ACC112 (cell line): ENCODE data around the gene ECHS1.
"Not testable (repeated sequence)": the region's sequence is repeated elsewhere in the genome, so short reads cannot be mapped to it uniquely, and the experiment has no call there.

ENCODE experiments used
- H2AFZ ChIP-seq: fragments of 200-600 bp; sonication (generic); one replicate; pipeline ENCODE4 v1.6.0; 2017; ENCODE audit warnings: antibody characterized with exemption, low read length; ENCODE audit not compliant: unreplicated experiment
- H3K27ac ChIP-seq: fragments of 200-600 bp; sonication (generic); 2 replicates; pipeline ENCODE4 v1.5.1; 2014; ENCODE audit warnings: low read depth, mild to moderate bottlenecking, antibody characterized with exemption, low read length, moderate library complexity
- H3K27me3 ChIP-seq: fragments of 200-600 bp; sonication (generic); 2 replicates; pipeline ENCODE4 v1.6.1; 2014; ENCODE audit warnings: mild to moderate bottlenecking, antibody characterized with exemption, low read length, moderate library complexity, mixed read lengths; ENCODE audit not compliant: insufficient read depth
- H3K36me3 ChIP-seq: fragments of 200-600 bp; sonication (generic); 2 replicates; pipeline ENCODE4 v1.6.1; 2016; ENCODE audit warnings: mild to moderate bottlenecking, antibody characterized with exemption, low read length, moderate library complexity, mixed read lengths; ENCODE audit not compliant: insufficient read depth
- H3K4me1 ChIP-seq: fragments of 200-600 bp; sonication (generic); one replicate; pipeline ENCODE4 v1.6.1; 2016; ENCODE audit warnings: low read length, mixed read lengths; ENCODE audit not compliant: insufficient read depth, unreplicated experiment, control insufficient read depth
- H3K4me3 ChIP-seq: fragments of 200-600 bp; sonication (generic); 2 replicates; pipeline ENCODE4 v1.5.1; 2014; ENCODE audit warnings: mild to moderate bottlenecking, low read depth, low read length
- H3K79me2 ChIP-seq: fragments of 200-600 bp; sonication (generic); one replicate; pipeline ENCODE4 v1.6.0; 2016; ENCODE audit warnings: low read length; ENCODE audit not compliant: control insufficient read depth, unreplicated experiment, insufficient read depth

ECHS1 gene

DNA sequence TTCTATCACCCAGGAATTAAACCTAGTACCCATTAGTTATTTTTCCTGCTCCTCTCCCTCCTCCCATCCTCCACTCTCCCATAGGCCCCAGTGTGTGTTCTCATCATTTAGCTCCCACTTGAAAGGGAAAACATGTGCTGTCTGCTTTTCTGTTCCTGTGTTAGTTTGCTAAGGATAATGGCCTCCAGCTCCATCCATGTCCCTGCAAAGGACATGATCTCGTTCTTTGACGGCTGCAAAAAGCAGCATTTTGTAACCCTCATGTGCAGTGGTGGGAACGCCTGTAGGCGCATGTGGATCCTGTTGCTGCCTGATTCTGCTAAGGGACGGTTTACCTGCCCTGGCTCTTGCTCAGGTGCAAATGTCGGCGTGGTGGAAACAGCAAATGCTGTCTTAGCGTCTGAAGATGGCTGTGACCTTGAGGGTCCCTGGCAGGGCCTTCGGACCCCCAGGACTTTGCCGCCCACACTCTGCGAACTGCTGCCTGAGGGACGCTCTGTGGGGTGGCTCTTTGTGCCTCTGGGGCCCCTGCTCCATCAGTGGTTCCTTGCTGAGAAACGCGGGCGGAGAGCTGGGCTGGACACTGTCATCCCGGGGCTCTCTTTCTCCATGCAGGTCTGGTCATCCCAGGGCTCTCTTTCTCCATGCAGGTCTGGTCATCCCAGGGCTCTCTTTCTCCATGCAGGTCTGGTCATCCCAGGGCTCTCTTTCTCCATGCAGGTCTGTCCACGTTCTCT is 15.2 kb upstream of the ECHS1 start:
- Histone ChIP-seq H3K27me3 (no peaks in the 10 kb centered on the region), H3K79me2 (no peaks in the 10 kb centered on the region), H3K36me3 (no peaks in the 10 kb centered on the region), H2AFZ (no peak overlapping the region), H3K4me1 (no peaks in the 10 kb centered on the region), H3K4me3 (no peak overlapping the region), H3K27ac (no peak overlapping the region)

DNA sequence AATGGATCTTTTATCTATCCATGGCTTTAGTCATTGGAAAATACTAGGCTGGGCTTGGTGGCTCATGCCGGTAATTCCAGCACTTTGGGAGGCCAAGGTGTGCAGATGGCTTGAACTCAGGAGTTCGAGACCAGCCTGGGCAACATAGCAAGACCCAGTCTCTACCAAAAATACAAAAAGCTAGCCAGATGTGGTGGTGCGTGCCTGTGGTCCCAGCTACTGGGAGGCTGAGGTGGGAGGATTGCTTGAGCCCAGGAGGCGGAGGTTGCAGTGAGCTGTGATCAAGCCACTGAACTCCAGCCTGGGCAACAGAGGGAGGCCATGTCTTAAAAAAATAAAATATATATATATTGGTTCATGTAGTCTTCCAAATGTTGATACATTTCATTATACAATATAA is 13.8 kb upstream of the ECHS1 start:
- H2AFZ ChIP-seq, H3K36me3 ChIP-seq, H3K4me3 ChIP-seq, H3K79me2 ChIP-seq, H3K27ac ChIP-seq, H3K27me3 ChIP-seq, H3K4me1 ChIP-seq: not testable (repeated sequence)

DNA sequence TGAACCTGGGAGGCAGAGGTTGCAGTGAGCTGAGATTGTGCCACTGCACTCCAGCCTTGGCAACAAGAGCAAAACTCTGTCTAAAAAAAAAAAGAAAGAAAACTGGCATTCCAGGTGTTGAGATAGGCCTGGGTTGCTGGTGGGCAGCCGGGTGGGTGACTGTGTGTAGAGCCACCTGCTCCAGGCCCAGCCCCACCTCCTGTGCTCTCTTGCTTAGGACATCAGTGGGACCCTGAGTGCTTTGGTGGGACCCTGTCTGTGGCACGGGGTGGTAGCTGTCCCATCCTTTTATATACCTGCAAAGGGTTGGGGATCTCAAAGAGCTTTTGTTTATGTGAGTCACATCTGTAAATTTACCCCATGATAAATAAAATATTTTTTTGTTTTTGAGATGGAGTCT is 12.1 kb upstream of the ECHS1 start:
- Histone ChIP-seq H3K36me3 (no peaks in the 10 kb centered on the region), H3K27ac (no peak overlapping the region), H2AFZ (no peak overlapping the region), H3K79me2 (no peaks in the 10 kb centered on the region), H3K4me1 (no peaks in the 10 kb centered on the region), H3K4me3 (no peak overlapping the region), H3K27me3 (no peaks in the 10 kb centered on the region)

DNA sequence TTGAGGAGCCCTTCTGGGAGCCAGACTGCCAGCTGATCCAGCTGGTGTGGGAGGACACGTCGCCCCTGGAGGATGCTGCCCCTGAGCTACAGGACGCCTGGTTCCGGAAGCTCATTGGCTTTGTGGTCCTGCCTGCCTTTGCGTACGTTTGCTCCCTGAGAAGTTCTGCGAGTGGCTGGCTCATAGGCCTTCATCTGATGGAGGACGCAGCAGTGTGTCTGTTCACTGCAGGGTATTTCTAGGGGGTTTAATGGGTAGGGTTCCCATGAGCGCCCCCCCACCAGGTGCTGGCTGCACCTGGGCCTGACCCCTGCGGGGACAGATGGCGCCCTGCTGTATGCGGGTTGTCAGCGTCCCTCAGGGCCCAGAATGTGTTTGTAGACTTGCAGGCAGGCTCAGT is 10.9 kb upstream of the ECHS1 start:
- no peak overlapping the region for H3K27ac ChIP-seq

DNA sequence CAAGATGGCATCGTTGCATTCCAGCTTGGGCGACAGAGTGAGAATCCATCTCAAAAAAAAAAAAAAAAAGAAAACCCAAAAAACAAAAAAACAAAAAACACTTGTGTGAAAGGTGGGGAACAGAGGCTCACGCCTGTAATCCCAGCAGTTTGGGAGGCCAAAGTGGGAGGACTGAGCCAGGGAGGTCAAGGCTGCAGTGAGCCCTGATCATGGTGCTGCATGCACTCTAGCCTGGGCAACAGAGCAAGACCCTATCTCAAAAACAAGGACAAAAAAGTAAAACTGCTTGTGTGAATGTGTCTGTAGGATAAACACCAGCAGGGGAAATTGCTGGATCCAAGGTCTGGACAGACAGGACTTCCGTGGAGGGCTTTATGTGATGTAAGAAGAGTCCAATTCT is 10.4 kb upstream of the ECHS1 start:
- no peaks in the 10 kb centered on the region for H3K27me3 ChIP-seq
- no peak overlapping the region for H2AFZ ChIP-seq
- no peaks in the 10 kb centered on the region for H3K36me3 ChIP-seq
- H3K27ac ChIP-seq = no peak overlapping the region
- H3K79me2 ChIP-seq = no peaks in the 10 kb centered on the region
- H3K4me1 ChIP-seq = no peaks in the 10 kb centered on the region
- H3K4me3 ChIP-seq = no peak overlapping the region

More for the DNA sequence above, 10.9 kb upstream of the ECHS1 start:
- no peak overlapping the region for H2AFZ ChIP-seq
- H3K36me3 ChIP-seq = no peaks in the 10 kb centered on the region
- no peaks in the 10 kb centered on the region for H3K27me3 ChIP-seq
- no peaks in the 10 kb centered on the region for H3K4me1 ChIP-seq
- no peaks in the 10 kb centered on the region for H3K79me2 ChIP-seq
- H3K4me3 ChIP-seq = no peak overlapping the region

DNA sequence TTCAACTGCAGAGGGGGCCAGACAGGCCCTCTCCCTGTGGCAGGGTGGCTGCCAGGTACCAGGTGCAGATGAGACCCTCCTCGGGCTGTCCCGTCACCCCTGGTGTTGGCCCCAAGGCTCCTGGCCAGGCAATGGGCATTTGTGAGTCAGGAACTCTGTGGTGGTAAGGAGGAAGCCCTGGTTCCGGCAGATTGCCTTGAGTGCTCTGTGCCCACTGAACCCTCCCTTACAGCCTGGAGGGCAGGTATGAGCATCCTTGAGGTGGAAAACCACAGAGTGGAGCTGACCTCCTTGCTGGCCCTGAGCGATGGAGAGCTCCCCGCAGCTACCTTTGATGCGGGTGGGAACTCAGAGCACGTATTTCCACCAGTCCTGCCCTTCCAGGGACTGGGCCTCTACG is 7.9 kb upstream of the ECHS1 start:
- Histone ChIP-seq H3K4me3 (no peak overlapping the region), H3K4me1 (no peaks in the 10 kb centered on the region), H3K27me3 (no peaks in the 10 kb centered on the region), H2AFZ (no peak overlapping the region), H3K27ac (no peak overlapping the region), H3K36me3 (no peaks in the 10 kb centered on the region), H3K79me2 (no peaks in the 10 kb centered on the region)

DNA sequence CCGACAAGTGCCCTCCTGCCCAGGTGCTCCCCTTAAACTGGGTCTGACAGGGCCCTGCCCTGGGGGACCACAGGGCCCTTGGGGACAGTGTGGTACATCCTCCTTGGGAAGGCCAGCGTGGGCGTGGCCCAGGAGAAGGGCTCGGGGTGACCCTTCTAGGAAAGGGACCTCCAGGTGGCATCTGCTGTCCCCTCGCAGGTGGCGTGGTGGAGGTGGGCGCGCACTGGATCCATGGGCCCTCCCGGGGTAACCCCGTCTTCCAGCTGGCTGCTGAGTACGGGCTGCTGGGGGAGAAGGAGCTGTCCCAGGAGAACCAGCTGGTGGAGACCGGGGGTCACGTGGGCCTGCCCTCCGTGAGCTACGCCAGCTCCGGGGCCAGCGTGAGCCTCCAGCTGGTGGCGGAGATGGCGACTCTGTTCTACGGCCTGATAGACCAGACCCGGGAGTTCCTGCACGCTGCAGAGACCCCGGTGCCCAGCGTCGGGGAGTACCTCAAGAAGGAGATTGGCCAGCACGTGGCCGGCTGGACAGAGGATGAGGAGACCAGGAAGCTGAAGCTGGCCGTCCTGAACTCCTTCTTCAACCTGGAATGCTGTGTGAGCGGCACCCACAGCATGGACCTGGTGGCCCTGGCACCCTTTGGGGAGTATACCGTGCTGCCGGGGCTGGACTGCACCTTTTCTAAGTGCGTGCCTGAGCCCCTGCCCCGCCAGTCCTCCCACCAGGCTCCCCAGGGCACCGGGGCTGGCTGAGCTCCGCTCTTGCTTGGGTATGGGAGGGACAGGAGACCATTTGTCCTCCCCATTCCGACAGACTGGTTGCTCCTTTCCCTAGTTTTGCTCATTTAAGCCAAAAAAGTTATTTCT is 6.9 kb upstream of the ECHS1 start:
- H3K79me2 ChIP-seq = no peaks in the 10 kb centered on the region
- peak overlapping the region; percentile 82 for H3K4me3 ChIP-seq
- H3K4me1 ChIP-seq = no peaks in the 10 kb centered on the region
- H3K27me3 ChIP-seq = no peaks in the 10 kb centered on the region
- no peaks in the 10 kb centered on the region for H3K36me3 ChIP-seq
- H2AFZ ChIP-seq = no peak overlapping the region
- no peak overlapping the region for H3K27ac ChIP-seq

DNA sequence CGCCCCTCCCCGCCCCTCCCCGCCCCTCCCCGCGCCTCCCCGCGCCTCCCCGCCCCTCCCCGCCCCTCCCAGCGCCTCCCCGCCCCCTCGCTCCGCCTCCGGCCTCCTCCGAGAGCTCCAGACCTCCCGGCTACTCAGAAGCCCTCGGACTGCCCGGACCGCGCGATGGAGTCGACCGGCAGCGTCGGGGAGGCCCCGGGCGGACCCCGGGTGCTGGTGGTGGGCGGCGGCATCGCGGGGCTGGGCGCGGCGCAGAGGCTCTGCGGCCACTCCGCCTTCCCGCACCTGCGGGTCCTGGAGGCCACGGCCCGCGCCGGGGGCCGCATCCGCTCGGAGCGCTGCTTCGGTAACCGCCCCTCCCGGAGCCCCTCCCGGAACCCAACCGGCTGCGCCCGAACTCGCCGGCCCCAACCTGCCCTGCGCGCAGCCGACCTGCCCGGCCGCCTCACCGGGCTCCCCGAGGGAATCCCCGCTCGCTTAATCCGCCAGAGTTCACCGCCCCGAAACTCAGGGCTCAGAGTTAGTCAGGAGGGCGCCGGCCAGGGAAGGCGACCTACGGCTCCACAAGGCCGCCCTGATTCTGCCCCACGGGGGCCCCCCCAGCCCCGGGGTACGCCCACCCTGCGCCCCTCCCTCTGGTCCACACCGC is 6.1 kb upstream of the ECHS1 start, which contains the start of gene PAOX:
TSS of gene PAOX (plus strand) at position 111 of the 649 bp plus-strand sequence. CDS start at position 166, 55 bp downstream.
- no peaks in the 10 kb centered on the region for H3K27me3 ChIP-seq
- H3K36me3 ChIP-seq = no peaks in the 10 kb centered on the region
- H2AFZ ChIP-seq = peak within 1 kb of the TSS; percentile 62
- H3K4me3 ChIP-seq = peak within 1 kb of the TSS; percentile 82
- no peaks in the 10 kb centered on the region for H3K4me1 ChIP-seq
- H3K27ac ChIP-seq = no peak within 1 kb of the TSS
- no peaks in the 10 kb centered on the region for H3K79me2 ChIP-seq

DNA sequence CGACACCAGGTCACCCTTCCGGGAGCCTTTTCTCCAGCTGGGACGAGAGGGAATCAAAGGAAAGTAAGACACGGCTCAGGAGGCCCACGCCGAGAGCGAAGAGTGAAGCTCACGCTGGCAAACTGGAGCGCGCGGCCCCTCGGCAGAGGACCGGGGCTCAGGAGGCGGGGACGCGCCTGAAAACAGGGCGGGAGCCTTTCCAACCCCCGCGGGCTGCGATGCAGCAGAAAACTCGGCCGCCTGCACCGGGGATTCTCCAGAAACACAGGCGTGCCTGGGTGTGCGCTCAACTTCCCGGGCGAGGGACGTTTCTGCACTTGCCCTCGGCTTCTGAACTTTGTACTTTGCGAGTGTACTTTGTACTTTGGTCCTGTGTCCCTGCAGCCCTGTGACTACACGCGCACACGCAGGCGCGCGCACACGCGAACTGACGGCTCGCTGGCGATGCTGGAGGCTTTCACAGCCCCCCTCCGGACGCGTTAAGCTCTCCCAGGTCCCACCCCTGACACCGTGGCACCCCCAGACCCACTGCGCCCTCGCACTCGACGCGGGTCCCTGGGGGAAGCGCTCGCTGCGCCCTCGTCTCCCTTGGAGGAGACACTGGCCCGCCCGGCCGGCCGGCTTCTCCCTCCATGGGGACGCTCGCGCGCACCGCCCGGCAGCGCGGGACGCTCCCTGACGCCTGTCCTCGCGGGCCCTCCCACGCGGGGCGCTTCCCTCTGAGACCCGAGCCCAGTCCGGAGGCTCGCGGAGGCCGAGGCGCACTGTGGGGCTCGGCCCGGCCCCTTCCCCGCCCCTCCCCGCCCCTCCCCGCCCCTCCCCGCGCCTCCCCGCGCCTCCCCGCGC is 5.3 kb upstream of the ECHS1 start:
- H2AFZ ChIP-seq = peak overlapping the region; percentile 62
- H3K79me2 ChIP-seq = no peaks in the 10 kb centered on the region
- peaks cover 4% of the 10 kb centered on the region for H3K4me1 ChIP-seq
- H3K36me3 ChIP-seq = no peaks in the 10 kb centered on the region
- H3K4me3 ChIP-seq = peak overlapping the region; percentile 77
- H3K27me3 ChIP-seq = no peaks in the 10 kb centered on the region
- H3K27ac ChIP-seq = no peak overlapping the region

DNA sequence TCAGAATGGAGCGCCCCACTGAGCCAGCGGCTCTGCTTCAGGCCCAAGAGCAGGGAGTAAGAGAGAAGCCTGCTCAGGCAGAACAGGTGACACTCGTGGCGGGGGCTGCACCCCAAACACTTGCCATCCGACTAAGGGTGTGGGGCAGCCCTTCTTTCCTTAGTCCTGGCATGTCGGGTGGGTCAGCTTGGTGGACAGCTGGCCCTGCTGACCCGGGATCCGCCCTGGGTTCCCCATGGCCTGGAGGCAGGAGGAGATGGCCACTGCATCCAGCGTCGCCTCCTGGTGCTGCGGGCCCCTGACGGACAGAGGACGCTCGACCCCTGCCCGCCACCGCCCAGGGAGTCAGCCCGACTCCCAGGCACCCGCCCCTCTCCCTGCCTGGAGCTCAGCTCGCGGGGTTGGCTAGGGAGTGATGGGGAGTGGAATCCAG is 4.7 kb upstream of the ECHS1 start:
- Histone ChIP-seq H3K4me3 (peak overlapping the region; percentile 77), H3K27ac (no peak overlapping the region), H3K36me3 (no peaks in the 10 kb centered on the region), H2AFZ (peak overlapping the region; percentile 30), H3K4me1 (peaks cover 4% of the 10 kb centered on the region), H3K79me2 (no peaks in the 10 kb centered on the region), H3K27me3 (no peaks in the 10 kb centered on the region)
